Colon (tissue), 2 donors: ENCODE data around the gene LYRM4.

Source experiments
- FAIRE-seq: peaks from 2 replicates; lab custom pipeline; 2012; peaks lifted over from hg19 to GRCh38; lab: Jason Lieb, UNC
- donor health status: control.
- donor health status: control.

Gene LYRM4

DNA sequence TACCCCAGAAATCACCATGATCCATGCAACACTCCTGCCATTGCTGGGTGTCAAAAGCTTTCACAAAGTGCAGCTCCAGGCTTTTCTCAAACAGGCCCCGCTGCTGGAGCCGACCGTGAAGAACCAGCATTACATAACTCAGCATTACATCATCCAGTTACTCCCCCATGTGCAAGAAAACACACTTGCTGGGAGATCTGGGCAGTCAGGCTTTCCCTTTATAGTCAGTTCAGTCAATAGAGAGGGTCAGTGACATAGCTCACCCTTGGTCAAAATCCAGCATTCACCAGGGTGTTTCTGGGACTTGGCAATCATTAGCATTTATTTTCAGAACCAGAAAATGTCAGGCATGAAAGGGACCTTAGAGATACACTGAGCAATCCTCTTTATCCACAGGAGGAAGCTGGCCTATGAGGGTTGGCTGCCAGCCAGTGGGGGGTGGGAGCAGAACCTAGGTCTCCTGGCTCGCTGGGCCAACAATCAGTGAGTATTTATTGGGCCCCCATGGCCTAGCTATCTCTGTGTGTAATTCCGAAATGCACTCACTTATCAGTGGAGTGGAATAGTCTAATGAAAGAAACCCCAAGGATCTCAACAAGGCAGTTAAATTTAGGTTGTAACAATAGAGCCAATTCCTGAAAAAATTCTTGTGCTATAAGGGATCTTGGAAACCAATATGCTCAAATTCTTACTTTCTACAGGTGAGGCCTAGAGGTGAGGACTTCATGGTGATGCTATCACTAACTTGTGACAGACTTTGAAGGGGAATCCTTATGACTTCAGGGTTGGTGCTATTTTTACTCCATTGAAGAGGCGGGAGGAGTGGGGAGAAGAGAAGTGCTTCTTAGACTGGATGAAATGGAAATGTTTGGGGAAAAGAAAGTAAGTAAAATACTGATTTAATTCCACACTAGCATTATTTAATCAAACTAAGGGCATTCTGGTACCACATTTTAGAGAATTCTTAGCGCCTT lies 54.6 kb downstream of the LYRM4 start:
- no peak for FAIRE-seq

- FAIRE-seq, result no peak
These were observed 55.7 kb downstream of the LYRM4 start for GRCh38 chr6:5205035-5205507.

DNA sequence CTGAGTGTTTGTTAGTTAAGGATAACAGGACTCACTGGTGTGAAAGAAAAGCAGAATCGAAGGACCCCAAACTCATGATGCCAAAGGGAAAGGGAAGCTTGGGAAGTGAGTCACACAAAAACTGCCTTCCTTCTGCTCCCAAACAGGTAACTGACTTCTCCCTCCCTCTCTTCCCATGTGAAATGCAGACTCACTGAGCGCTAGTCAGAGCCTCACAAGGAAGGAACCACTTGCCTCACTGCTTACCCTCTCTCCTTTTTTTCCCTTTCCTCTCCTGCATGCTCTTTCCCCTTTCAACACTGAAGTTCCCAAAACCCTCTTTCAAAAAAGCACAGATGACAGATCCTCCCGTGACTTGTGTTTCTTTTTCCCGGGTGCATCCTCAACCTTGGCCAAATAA lies 56.4 kb downstream of the LYRM4 start:
- no peak for FAIRE-seq

DNA sequence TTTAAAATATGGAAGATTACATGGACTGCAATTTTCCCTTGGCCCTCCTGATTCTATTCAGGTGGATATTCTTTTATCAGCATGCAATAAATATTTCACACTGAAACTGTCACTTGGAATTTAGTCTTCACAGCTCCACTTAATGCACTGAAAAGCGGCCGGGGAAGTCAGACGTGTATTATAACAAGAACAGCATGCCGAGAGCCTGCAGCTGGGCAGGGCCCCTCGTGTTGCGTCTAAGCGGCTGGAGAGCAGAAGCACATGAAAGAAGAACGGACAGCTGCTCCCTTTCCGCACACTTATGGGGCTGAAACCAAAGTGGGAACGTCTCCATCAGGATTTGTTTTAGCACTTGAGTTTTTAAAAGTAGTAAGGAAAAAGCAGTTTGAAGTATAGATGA lies 57.2 kb downstream of the LYRM4 start:
- FAIRE-seq, result no peak

GRCh38 chr6:5202941-5203340 lies 57.8 kb downstream of the LYRM4 start:
- FAIRE-seq, result no peak

GRCh38 chr6:5202206-5202605 lies 58.5 kb downstream of the LYRM4 start:
- no peak for FAIRE-seq

- no peak for FAIRE-seq
These were observed 59.5 kb downstream of the LYRM4 start for GRCh38 chr6:5201271-5201670.

- no peak for FAIRE-seq
These were observed 61.0 kb downstream of the LYRM4 start for GRCh38 chr6:5199702-5200101.

DNA sequence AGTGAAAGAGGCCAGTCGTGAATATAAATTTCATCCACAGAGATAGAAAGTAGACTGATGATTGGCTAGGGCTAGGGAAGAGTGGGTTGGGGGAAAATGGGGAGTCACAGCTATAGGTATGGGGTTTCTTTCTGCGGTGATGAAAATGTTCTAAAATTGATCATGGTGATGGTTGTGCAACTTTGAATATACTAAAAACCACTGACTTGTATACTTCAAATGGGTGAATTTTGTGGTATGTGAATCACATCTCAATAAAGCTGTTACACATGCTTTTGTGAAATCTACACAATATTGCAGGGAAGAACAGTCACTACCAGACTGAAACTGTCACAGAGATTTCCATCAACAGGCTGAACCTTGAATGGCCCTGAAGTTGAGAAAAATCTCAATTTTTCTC lies 61.5 kb downstream of the LYRM4 start:
- no peak for FAIRE-seq

DNA sequence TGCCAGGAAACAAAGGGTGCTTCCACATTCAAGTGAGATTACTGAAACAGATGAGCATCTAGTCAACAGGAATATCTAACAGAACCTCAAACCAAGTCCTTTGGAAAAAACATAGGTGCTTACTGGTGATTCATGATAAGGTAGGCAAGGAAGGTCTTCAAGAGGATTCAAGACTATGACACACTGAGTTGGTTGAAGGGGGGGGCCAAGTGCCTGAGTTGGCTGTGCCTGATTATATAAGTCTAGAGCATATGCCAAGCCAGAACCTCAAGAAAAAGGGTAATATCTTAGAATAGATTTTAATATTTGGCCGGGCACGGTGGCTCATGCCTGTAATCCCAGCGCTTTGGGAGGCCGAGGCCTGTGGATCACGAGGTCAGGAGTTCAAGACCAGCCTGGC lies 63.7 kb downstream of the LYRM4 start:
- FAIRE-seq, result no peak

DNA sequence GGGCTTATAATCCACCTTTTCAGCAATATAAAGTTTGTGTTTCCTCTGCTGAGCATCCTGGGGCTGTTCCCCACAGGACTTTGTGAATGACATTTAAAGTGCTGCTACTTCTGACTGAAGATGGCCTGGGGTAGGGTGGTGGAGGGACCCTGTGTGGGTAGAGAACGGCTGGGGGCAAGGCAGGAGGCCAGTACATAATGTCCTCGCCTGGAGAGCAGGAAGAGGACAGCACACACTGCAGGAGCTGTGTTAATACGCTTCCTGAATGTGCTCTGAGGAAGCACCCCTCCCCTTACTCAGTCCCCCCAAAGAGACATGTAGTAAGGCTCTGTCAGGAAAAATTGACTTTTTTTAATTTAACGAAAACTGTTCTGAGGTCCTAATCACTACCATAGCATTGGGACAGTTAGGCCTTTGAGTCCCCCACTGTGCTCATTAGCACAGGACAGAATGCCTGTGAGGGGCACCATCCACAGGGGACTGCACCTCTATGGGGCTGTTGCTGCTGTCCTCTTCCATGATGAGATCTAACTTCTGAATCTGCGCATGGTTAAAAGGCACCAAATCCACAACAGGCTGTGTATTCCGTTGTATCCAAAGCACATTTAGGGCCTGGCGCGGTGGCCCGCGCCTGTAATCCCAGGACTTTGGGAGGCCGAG lies 68.5 kb downstream of the LYRM4 start:
- FAIRE-seq, result no peak

GRCh38 chr6:5191722-5192121 lies 69.0 kb downstream of the LYRM4 start:
- FAIRE-seq, result no peak

DNA sequence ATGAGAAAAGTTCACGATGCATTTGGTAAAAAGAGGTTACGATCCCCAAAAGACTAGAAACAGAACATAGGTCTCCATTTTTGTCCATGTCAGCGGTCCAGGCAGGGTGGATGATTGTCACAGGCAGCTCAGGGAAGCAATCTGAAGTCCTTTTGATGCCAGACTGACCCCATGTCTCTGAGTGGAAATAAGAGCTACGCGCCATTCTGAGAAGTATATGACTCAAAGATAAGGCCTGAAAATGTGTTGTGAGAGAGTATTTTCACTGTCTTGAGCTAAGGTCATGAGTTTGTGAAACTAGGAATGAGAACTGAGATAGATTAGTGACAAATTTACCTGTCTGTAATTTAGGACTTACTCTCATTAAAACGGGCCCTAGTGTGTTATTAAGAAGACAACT lies 69.5 kb downstream of the LYRM4 start:
- FAIRE-seq, result no peak

DNA sequence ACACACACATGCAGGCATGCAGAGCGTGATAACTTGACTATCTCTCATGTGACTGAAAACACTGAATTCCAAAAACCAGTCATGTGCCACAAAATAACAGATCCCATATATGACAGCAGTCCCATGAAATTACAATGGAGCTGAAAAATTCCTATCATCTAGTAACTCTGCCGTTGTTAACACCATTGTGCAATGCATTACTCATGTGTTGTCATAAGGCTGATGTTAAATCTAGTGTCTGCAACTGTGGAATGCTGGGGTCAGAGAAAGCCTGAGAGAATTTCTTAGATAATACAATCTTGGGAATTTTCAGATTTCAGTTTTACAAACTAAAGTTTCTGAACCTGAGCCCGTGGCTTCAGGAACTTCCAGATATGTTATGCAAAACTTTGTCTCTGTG lies 70.2 kb downstream of the LYRM4 start:
- FAIRE-seq, result no peak

- no peak for FAIRE-seq
These were observed 72.1 kb downstream of the LYRM4 start for GRCh38 chr6:5188646-5189045.

DNA sequence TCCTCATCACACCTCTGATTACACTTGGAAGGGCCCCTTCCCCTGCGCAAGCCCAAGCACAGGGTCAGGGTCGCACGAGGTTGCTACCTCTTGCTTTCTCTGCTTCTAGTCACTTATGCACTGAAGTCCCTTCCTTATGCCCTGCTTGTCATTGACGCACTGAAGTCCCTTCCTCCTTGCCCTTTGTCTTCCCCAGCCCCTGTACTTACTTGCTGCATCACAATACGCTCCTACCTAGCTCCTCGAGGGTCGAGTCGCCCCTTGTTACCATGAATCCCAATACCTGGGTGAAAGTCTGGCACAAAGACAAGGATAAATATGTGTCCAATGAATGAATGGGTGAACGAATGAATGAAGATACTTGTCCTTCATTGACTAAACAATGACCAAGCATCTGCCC lies 75.9 kb downstream of the LYRM4 start:
- FAIRE-seq, result no peak

DNA sequence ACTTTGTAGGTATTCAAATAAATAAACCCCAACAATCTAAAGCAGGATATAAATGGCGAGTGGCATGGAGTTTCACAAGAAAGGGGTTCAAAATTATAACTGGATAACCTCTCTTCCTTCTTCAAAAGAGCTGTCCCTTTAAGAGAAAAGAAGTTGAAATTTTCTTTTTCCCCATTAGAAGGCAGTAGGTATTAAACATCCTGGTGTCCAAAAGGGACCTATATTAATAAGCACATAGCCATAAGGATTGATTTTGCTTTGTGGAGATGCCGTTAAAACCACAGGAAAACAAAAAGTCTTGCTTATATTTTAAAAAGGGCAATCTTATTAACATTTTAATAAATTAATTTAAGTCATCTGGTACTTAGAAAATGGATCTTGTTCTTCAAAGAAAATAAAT lies 76.5 kb downstream of the LYRM4 start:
- FAIRE-seq, result no peak

GRCh38 chr6:5181510-5182317 lies 79.0 kb downstream of the LYRM4 start:
- no peak for FAIRE-seq

DNA sequence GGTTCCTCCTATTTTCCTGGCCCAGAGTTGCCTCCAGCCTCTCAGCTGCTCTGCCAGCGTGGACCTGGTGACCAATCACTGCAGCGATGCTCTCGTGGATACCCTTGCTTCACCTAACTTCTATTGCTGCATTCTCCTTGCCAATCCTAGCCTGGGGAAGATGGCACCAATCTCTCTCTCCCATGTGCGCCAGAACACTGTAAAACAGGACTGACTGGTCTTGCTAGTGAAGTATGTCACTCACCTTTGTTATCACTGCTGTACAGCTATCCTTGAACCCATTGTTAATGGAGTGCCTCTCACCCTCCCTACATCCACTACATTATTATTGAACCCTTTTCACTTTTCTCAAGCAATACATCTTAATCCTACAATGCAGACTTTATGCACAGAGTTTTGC lies 80.1 kb downstream of the LYRM4 start:
- no peak for FAIRE-seq

GRCh38 chr6:5179917-5180316 lies 80.8 kb downstream of the LYRM4 start:
- no peak for FAIRE-seq

DNA sequence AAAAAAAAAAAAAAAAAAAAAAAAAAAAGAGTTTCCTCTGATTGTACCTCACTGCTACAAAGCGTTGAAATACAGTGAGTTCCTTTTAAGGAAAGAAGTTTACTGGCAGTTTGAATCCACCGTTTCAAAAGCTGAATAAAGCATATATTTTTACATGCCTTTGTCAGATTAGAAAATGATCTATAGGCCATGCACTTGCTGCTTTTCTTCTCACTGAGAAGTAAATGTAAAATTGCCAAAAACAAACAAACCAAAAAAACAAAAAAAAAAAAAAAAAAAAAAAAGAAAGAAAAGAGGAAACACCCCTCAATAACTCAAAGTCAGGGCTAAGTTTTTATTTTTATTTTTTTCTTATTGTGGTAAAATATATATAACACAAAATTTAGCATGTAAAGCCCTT lies 81.9 kb downstream of the LYRM4 start:
- no peak for FAIRE-seq

DNA sequence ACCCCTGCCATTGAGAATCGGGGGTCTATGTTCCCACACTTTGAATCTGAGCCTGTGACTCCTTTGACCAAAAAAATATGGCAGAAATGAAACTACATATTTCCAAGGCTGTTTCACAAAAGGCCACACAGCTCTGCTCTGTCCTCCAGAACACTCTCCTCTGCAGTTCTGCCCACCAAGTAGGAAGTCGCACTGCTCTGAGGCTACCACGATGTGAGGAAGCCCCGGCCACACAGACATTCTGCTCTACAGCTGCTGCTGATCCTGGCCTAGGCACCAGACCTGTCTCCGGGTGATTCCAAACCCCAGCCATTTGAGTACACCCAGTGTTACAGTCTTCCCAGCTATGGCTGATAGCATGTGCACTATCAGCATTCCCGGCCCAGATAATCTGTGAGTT lies 85.1 kb downstream of the LYRM4 start:
- no peak for FAIRE-seq
